Kidney capillary endothelial cell (primary cell): ENCODE measurements around the gene NPBWR2.
"Not testable (repeated sequence)": the region's sequence is repeated elsewhere in the genome, so short reads cannot be mapped to it uniquely, and the experiment has no call there.

ENCODE experiments used
- DNase-seq: peaks from one replicate; pipeline ENCODE4 v3.0.0-alpha.2; 2018; ENCODE audit warnings: low spot score

The NPBWR2 gene

GRCh38 chr20:64119301-64119680, 11.9 kb upstream of the NPBWR2 start:
- DNase-seq, result no peak

GRCh38 chr20:64117432-64117777, 10.0 kb upstream of the NPBWR2 start:
- not testable (repeated sequence) for DNase-seq

- DNase-seq, result no peak
Observed at GRCh38 chr20:64116541-64117431, 9.4 kb upstream of the NPBWR2 start.

- no peak for DNase-seq
Observed at GRCh38 chr20:64116016-64116415, 8.7 kb upstream of the NPBWR2 start.

DNA sequence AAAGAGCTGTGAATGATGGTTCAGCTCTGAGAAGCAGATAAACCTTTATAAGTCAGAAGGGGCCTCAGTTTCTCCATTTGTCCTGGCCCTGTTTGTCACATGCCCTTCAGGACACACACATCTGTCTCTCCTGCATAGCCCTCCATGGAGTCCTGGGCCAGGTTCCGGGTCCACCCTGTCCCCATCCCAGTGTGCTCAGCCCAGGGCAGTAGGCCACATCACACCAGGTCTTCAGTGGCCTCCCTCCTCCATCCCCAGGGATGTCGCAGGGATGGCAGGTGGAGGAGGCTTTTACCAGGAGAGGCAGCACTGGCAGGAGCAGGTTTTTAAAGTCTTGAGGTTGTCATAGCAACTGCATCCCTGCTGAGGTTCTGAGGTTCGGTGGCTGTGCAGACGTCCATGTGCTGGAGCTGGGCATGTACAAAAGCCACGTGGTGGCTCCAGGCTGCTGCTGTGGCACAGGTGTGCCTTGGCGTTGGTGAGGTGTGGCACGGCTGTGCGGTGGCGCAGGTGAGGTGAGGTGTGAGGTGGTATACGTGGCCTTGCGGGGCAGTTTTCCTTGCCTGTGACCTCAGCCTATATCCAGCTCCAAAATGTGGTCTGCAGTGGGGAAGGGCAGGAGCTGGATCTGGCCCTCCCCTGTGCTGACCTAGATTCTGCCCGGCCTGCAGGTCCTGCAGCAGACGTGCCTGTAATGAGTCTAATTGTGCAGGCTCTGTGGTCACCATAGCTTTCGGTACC, 8.0 kb upstream of the NPBWR2 start:
- DNase-seq, result no peak

DNA sequence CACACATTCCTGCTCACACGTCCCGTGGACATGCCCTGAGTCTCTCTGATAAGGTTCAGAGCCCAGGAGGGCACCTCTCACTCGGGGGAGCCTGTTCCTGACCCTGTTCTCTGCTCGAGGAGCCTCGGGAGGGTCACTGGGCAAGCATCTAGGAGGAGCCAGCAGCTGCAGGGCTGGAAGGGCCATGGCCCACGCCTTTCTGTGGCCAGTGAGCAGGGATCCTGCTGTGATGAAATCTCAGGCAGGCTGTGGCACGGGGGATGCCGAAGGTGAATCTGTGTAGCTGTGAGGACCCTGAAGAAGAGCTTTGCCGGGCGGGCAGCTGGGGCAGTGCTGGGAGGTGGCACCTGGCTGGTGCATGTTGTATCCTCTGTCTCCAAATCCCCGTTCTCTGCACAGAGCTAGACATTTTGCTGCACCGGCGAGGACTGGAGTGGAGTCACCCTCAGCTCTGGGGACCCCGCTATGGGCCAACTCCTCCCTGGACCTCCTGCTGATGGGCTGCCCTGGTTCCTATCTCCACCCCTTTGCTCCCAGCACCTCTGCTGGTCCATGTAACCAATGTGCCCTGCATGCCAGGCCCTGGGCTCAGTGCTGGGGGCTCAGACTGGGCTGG, 7.1 kb upstream of the NPBWR2 start:
- no peak for DNase-seq

- no peak for DNase-seq
Observed at GRCh38 chr20:64113796-64114355, 6.5 kb upstream of the NPBWR2 start.

DNA sequence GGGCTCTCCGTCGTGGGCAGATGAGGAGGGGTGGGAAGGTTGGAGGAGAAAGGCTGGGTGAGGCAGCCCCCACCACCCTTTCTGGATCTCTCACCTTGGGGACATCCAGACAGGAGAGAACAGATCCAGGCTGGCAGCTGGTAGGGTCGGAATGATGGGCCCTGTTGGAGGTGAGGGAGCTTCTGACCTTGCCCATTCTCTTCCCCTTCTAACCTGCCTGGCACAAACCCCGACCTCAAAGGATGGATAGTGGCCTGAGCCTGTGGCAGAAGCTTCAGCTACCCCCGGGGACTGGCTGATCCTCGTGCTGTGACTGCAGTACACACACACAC, 6.0 kb upstream of the NPBWR2 start:
- no peak for DNase-seq

DNA sequence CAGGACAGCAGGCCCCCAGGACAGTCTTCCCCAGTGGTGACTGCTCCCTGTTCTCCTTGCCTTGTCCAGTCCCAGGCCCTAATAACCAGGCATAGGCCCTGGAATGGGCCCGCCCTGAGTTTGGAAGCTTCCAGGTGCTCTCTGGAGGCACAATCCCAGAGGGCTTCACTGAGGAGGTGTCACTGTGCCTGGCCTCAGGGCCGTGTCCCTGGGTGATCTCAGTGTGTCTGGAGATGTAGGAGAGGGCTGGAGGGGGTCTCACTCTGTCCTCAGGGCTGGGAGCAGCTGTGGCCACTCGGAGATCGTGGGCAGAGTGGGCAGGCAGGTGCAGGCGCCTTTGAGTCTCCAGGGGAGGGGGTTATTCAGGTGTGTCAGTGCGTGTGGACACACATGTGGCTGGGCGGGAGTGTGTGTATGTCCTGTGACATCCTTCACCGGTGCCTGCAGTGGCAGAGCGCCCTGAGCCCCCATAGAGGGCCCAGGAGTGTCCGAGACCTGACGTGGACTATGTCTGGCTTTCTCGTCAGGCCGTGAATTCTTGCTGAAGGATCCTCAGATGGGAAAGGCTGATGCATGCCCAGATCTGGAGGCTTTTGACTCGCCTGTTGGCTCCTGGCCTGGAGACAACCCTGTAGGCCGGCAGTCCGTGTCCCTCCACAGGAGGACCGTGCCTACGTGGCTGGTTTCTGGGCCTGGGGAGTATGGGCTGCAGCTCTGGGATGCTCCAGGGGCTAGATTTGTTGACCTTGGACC, 5.5 kb upstream of the NPBWR2 start:
- no peak for DNase-seq

- no peak for DNase-seq
Observed at GRCh38 chr20:64111841-64112641, 4.7 kb upstream of the NPBWR2 start.

GRCh38 chr20:64110411-64111068, 3.2 kb upstream of the NPBWR2 start:
- no peak for DNase-seq

DNA sequence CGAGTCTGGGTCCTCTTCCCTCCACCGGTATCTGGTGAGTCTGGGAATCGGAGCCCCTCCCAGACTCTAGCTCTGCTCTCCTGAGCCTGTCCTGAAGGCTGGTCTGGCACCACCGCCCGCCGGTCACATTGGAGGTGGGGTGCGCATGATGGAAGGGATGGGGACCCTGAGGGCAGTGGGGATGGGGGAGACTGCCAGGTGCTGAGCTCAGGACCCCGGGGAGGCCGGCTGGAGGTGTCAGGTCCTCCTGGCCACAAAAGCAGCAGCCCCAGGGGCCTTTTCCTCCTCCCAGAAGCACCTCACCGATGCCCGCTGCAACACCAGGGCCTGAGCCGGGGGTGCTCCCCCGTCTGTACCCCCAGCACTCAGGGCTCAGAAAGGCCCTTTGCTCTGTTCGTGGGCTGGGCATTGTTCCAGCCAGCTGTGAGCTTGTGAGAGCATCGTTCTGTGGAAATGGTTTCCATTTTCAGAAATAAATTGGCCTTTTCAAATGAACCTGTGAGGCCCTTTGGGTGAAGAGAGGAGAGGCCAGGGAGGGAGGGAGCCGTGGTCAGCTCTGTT, 2.5 kb upstream of the NPBWR2 start:
- DNase-seq, result no peak

GRCh38 chr20:64108731-64109681, 1.6 kb upstream of the NPBWR2 start:
- DNase-seq, result no peak

DNA sequence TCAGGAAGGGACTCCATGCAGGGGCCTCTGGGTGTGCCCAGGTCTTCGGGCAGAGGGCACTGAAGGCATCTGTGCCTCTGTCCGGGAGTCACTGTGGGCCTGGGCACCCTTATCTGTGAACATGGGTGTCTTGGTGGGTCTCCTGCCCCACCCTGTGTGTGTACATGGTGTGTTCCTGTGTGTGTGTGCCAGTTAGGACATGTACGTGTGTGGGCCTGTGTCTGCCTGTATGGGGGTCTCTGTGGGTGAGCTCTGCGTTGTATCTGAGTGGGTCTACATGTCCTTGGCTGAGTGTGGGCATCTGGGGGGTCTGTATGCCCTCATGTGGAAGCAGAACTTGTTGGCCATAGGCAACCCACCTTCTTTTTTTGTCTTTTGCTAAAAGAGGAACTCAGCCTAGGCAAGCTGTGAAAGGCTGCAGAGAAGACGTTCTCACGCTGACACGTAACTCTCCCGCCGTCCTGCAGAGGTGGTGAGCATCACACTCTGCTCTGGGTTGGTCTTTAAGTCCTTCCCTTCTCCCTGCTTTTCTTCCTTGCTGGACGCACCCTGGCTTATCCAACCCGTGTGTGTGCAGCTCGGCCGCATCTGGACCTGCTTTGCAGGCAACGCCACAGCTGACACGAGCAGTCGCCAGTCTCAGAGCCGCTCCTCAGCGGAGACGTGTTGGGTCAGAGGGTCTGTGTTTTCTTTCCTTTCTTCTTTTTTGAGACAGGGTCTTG, 532 bp upstream of the NPBWR2 start:
- DNase-seq, result no peak

GRCh38 chr20:64106435-64106961, 867 bp downstream of the NPBWR2 start:
- DNase-seq, result no peak

DNA sequence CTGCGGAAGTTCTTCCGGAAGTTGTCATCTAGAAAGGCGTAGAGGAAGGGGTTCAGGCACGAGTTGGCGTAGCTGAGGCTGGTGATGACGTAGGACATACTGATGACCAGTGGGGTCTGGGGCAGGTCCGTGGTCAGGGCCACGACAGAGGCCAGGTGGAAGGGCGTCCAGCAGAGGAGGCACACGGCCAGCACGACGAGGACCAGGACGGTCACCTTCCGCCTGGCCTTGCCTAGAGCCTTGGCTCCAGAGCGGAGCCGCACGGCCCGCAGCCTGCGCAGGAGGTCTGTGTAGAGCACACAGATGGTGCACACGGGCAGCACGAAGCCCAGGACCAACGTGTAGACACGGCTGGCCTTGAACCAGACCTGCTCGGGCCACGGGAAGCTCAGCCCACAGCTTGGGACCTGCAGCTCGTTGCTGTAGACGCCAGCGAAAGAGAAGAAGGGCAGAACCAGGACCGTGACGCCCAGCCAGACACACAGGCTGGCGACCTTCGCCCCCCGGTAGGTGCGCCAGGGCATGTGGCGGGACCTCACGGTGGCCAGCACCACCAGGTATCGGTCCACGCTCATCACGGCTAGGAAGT, 1.4 kb downstream of the NPBWR2 start:
- no peak for DNase-seq

DNA sequence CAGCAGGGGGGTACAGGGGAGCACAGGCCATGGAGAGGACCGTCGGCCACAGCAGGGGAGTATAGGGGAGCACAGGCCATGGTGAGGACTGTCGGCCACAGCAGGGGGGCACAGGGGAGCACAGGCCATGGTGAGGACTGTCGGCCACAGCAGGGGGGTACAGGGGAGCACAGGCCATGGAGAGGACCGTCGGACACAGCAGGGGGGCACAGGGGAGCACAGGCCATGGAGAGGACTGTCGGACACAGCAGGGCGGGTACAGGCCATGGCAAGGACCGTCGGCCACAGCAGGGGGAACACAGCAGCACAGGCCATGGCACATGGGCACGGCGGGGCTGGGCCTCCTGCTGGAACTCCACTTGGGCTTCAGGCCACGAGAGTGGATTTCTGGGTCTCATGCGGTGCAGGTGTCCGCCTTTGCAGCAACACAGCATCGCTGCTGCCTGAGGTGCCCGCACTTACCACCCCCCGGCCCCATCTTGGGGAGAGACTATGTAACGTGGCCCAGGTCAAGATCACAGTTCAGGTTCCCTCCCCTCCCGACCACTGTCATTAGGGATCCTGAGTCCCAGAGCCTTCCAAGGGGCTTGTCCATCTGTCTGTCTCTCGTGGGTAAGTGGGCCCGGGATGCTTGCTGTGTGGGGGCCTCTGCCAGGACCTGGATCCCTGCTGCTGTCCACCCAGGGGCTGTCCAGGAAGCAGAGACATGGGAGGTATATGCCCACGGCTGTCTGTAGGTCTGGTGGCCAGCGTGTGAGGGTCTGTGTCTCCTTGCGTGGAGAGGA, 2.5 kb downstream of the NPBWR2 start:
- no peak for DNase-seq
